OCI-LY1 (cell line): ENCODE measurements around the gene SH3RF1.

Experiments used
- H2AFZ ChIP-seq: fragments of 200-600 bp; sonication (generic), shearing (Covaris generic); 2 replicates; pipeline ENCODE4 v1.6.0; 2014; ENCODE audit warnings: antibody characterized with exemption, mild to moderate bottlenecking, low read length
- H3F3A ChIP-seq: fragments of 200-600 bp; sonication (generic), shearing (Covaris generic); 2 replicates; pipeline ENCODE4 v1.6.0; 2014; ENCODE audit warnings: mild to moderate bottlenecking, antibody characterized with exemption, low read length, moderate library complexity; ENCODE audit not compliant: insufficient read depth
- H3K27ac ChIP-seq: fragments of 200-600 bp; sonication (generic); 2 replicates; pipeline ENCODE4 v1.5.1; 2014; ENCODE audit warnings: low read length, mixed run types, mild to moderate bottlenecking, low read depth; ENCODE audit not compliant: poor library complexity, severe bottlenecking
- H3K27me3 ChIP-seq: fragments of 200-600 bp; sonication (generic); 2 replicates; pipeline ENCODE4 v1.6.0; 2014; ENCODE audit warnings: antibody characterized with exemption, mild to moderate bottlenecking, low read length, moderate library complexity; ENCODE audit not compliant: insufficient read depth
- H3K36me3 ChIP-seq: fragments of 200-600 bp; sonication (generic); 2 replicates; pipeline ENCODE4 v1.6.1; 2014; ENCODE audit warnings: mild to moderate bottlenecking, antibody characterized with exemption, low read length, moderate library complexity, mixed read lengths; ENCODE audit not compliant: insufficient read depth
- H3K4me1 ChIP-seq: fragments of 200-600 bp; sonication (generic); 2 replicates; pipeline ENCODE4 v1.5.1; 2014; ENCODE audit warnings: mild to moderate bottlenecking, low read length, moderate library complexity; ENCODE audit not compliant: insufficient read depth, severe bottlenecking
- H3K4me2 ChIP-seq: fragments of 200-600 bp; sonication (generic), shearing (Covaris generic); 2 replicates; pipeline ENCODE4 v1.6.1; 2014; ENCODE audit warnings: low read length
- H3K4me3 ChIP-seq: fragments of 200-600 bp; sonication (generic); 2 replicates; pipeline ENCODE4 v1.5.1; 2014; ENCODE audit warnings: low read length, low read depth, mild to moderate bottlenecking, mixed read lengths; ENCODE audit not compliant: poor library complexity, severe bottlenecking
- H3K79me2 ChIP-seq: fragments of 200-600 bp; shearing (Covaris generic); 2 replicates; pipeline ENCODE4 v1.6.1; 2016; ENCODE audit warnings: mixed run types, low read length, mixed read lengths; ENCODE audit not compliant: insufficient read depth
- H3K9ac ChIP-seq: fragments of 200-600 bp; sonication (generic), shearing (Covaris generic); 2 replicates; pipeline ENCODE4 v1.6.1; 2014; ENCODE audit warnings: mild to moderate bottlenecking, low read length, mixed read lengths
- H3K9me2 ChIP-seq: fragments of 200-600 bp; sonication (generic), shearing (Covaris generic); 2 replicates; pipeline ENCODE4 v1.6.1; 2014; ENCODE audit warnings: low read depth, mild to moderate bottlenecking, low read length, mixed read lengths
- H3K9me3 ChIP-seq: fragments of 200-600 bp; shearing (Covaris generic); 2 replicates; pipeline ENCODE4 v1.6.1; 2014; ENCODE audit warnings: low read length, mixed read lengths
- H4K20me1 ChIP-seq: fragments of 200-600 bp; sonication (generic), shearing (Covaris generic); 2 replicates; pipeline ENCODE4 v1.6.0; 2016; ENCODE audit warnings: mild to moderate bottlenecking, low read length; ENCODE audit not compliant: insufficient read depth
- CTCF ChIP-seq: fragments of 200-600 bp; sonication (generic), shearing (Covaris generic); IDR thresholded peaks from 2 replicates; pipeline ENCODE4 v1.5.1; 2017; ENCODE audit warnings: mild to moderate bottlenecking, antibody characterized with exemption, low read length, moderate library complexity, mixed read lengths
- EZH2 ChIP-seq: fragments of 200-600 bp; sonication (generic), shearing (Covaris generic); IDR thresholded peaks from 2 replicates; pipeline ENCODE4 v1.8.0; 2017; ENCODE audit warnings: borderline replicate concordance, mixed run types, mild to moderate bottlenecking, antibody characterized with exemption, low read length, moderate library complexity, mixed read lengths

SH3RF1 gene

GRCh38 chr4:169241464-169241863, 29.3 kb downstream of the SH3RF1 start:
- Histone ChIP-seq H2AFZ (no peak overlapping the region), H3K79me2 (no peaks in the 10 kb centered on the region), H3K9ac (no peak overlapping the region), H3F3A (no peaks in the 10 kb centered on the region), H3K27me3 (no peaks in the 10 kb centered on the region), H3K4me1 (no peaks in the 10 kb centered on the region), H3K9me2 (no peaks in the 10 kb centered on the region), H3K4me2 (no peak overlapping the region), H4K20me1 (no peaks in the 10 kb centered on the region), H3K9me3 (no peaks in the 10 kb centered on the region), H3K36me3 (no peaks in the 10 kb centered on the region), H3K27ac (no peak overlapping the region), H3K4me3 (no peak overlapping the region)
- TF ChIP-seq EZH2 = no peak

- Histone ChIP-seq H3K79me2 (no peaks in the 10 kb centered on the region), H3K4me3 (no peak overlapping the region), H3K27me3 (no peaks in the 10 kb centered on the region), H3K4me2 (no peak overlapping the region), H4K20me1 (no peaks in the 10 kb centered on the region), H2AFZ (no peak overlapping the region), H3F3A (no peaks in the 10 kb centered on the region), H3K4me1 (no peaks in the 10 kb centered on the region), H3K9me2 (no peaks in the 10 kb centered on the region), H3K9ac (no peak overlapping the region), H3K36me3 (no peaks in the 10 kb centered on the region), H3K27ac (no peak overlapping the region), H3K9me3 (no peaks in the 10 kb centered on the region)
- TF ChIP-seq EZH2 = no peak
- TF ChIP-seq CTCF = no peak
Measured at GRCh38 chr4:169239221-169239905, 31.4 kb downstream of the SH3RF1 start.

- H3K27me3 ChIP-seq = no peaks in the 10 kb centered on the region
- H3K36me3 ChIP-seq = no peaks in the 10 kb centered on the region
- H3K4me3 ChIP-seq = no peak overlapping the region
- no peak overlapping the region for H3K27ac ChIP-seq
- no peaks in the 10 kb centered on the region for H3F3A ChIP-seq
- no peaks in the 10 kb centered on the region for H3K9me3 ChIP-seq
- no peak overlapping the region for H2AFZ ChIP-seq
- H3K9me2 ChIP-seq = no peaks in the 10 kb centered on the region
- no peaks in the 10 kb centered on the region for H3K4me1 ChIP-seq
- no peak for TF ChIP-seq EZH2
- TF ChIP-seq CTCF = no peak
- no peaks in the 10 kb centered on the region for H3K79me2 ChIP-seq
- no peak overlapping the region for H3K4me2 ChIP-seq
- no peaks in the 10 kb centered on the region for H4K20me1 ChIP-seq
- no peak overlapping the region for H3K9ac ChIP-seq
Measured at GRCh38 chr4:169238445-169238844, 32.3 kb downstream of the SH3RF1 start.
